RCC 7860 (cell line): ENCODE measurements around the gene RAB8B.

ENCODE experiments used
- DNase-seq: peaks from one replicate; pipeline ENCODE4 v3.0.0-alpha.2; 2015; ENCODE audit warnings: low spot score
- FAIRE-seq: peaks from 2 replicates; lab custom pipeline; 2012; peaks lifted over from hg19 to GRCh38; lab: Jason Lieb, UNC

Gene RAB8B

DNA sequence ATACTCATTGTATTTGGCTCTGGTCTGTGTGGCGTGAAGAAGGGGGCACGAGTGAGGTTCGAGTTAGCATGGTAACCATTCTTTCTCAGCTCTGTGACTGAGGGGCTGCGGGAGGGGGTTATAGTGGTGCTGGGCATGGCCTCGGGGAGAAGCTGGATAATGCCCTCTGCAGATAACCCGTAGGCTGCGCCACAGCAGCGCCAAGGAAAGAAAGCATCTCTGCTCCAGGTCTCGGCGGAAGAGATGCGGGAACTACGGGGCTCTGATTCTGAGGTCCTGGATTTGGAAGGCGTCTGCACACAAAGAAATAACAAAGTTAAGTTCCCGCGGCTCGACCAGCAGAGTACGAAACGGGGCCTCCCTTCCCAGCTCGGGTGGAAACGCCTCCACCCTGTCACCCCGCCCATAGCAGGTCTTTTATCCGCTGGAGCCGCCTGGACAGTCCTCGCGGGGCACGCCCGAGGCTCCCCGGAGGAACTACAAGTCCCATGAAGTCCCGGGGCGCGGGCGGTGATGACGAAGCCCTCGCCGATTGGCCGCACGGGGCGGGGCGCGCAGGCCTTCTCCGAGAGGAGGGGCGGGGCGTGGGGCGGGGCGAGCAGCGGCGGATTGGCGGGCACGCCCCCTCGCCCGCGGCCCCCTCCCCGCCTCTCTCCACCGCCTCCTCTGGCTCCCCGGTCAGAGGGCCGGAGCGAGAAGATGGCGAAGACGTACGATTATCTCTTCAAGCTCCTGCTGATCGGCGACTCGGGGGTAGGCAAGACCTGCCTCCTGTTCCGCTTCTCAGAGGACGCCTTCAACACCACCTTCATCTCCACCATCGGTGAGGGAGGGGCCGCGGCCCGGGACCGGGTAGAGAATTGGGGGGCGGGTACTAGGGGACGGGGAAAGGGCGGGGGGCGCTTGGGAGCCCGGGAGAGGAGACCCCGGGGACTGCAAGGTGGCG lies at the start of gene RAB8B:
TSS of gene RAB8B (plus strand) at position 681 of the 946 bp plus-strand sequence. CDS start at position 700, 19 bp downstream.
- DNase-seq (peak; percentile 87), FAIRE-seq (no peak)

DNA sequence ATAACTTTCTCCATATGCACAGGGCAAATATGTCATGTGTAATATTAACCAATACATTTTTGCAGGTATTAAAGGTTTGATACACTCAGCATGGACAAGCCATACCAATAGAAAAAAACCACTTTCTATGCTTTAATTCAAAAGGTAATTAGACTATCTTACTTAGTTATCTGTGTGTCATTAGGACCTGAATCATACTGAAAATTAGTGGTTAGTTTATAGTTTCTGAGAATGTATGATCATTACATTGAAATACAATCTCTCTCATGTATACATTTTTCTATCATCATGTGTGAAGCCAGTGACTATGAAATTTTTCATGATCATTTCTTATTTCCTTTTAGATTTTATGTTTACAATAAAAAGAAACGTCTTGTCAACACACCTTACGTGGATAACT lies 48.5 kb upstream of the RAB8B start:
- FAIRE-seq (no peak), DNase-seq (no peak)

GRCh38 chr15:63145426-63145825 lies 44.0 kb upstream of the RAB8B start:
- FAIRE-seq (no peak), DNase-seq (no peak)

GRCh38 chr15:63146684-63147083 lies 42.7 kb upstream of the RAB8B start:
- DNase-seq: no peak
- no peak for FAIRE-seq

DNA sequence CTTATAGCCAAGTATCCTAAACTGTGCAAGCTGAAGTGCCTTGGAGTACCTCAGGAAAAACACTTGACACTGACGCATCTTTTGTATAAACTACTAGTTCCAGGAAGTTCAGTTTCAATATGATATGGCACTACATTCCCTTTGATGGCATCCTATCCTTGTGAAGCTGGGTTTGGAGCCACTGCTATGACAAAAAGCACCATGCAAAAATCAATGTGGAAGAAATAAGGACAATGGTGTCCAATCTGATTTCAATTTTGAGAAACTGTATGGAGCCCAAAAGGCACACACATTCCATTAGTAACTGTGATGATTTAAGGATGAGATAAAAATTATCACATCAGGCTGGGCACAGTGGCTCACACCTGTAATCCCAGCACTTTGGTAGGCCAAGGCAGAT lies 37.7 kb upstream of the RAB8B start:
- DNase-seq (no peak), FAIRE-seq (no peak)

GRCh38 chr15:63155486-63155885 lies 33.9 kb upstream of the RAB8B start:
- FAIRE-seq (no peak), DNase-seq (no peak)

DNA sequence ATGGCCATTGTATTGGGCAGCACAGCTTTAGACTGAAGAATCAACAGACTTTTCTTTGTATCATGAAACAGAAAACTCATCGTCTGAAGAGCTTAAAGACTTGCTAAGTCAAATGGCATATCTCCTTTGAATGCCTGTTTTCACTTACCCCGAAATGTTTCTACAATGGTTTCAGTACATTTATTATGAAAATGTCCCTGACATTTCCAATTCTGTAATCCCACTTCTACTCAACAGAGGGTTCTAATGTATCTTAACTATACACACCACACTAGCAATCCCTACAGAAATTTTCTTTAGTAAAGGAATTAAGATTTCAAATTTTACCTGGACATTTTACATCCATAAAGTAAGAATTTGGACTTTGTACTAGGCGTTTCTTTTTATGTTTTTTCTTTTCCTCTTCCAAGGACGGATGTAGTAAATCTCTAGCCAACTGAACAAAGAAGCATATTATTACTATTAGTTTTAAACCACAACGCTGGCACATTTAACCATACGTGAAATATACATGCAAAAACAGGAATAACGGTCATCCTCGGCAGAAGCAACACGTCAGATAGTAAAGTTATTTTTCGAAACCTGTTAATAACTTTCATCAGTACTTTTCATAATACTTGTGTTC lies 33.2 kb upstream of the RAB8B start:
- FAIRE-seq (peak; percentile 65), DNase-seq (no peak)

DNA sequence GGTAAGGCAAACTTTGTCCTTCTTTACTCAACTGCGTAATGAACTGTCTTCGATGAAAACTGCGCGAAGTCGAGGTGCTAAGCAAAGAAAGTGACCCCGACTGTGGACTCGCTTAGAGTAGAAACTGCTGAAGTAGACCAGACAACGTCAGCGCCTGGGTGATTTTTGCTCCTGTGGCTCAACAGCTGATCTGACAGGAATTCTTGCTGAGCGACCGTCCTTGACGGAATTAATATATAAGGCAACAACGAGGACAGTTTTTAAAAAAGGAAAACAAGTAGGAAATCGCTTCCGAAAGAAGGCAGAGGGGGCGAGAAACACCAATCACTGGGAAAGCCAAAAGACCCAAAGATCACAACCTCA lies 32.7 kb upstream of the RAB8B start:
- peak; percentile 63 for DNase-seq
- peak; percentile 62 for FAIRE-seq

GRCh38 chr15:63157118-63157843 lies 32.1 kb upstream of the RAB8B start, which contains the start of gene RPS27L:
TSS of gene RPS27L (minus strand) at chr15:63157477. CDS start at chr15:63157405, 72 bp downstream.
- peak; percentile 40 for FAIRE-seq

DNA sequence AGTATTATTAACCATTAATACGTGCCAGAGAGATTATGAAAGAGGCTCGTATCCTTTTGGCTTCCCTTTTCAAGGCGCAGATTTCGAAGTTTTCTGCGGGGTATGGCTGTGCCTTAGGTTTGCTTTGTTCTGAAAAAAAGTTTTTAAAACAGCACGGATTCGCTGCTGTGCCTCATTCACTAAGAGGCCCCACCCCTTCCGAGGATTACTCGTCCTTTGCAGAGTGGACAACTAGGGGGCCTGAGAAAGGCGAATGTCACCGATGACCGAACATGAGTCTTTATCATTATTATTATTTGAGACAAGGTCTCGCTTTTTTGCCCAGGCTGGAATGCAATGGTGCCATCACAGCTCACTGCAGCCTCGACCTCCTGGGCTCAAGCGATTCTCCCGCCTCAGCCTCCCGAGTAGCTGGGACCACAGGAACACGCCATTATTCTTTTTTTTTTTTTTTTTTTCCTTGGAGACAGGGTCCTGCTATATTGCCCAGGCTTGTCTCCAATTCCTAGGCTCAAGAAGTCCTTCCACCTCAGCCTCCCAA lies 31.4 kb upstream of the RAB8B start:
- DNase-seq (peak; percentile 66), FAIRE-seq (peak; percentile 61)

More at GRCh38 chr15:63157118-63157843, 32.1 kb upstream of the RAB8B start, which contains the start of gene RPS27L:
- peak; percentile 81 for DNase-seq

- FAIRE-seq: no peak
- DNase-seq: no peak
Observed at GRCh38 chr15:63160638-63161037, 28.8 kb upstream of the RAB8B start.

- FAIRE-seq: no peak
- DNase-seq: no peak
Observed at GRCh38 chr15:63163217-63163616, 26.2 kb upstream of the RAB8B start.

DNA sequence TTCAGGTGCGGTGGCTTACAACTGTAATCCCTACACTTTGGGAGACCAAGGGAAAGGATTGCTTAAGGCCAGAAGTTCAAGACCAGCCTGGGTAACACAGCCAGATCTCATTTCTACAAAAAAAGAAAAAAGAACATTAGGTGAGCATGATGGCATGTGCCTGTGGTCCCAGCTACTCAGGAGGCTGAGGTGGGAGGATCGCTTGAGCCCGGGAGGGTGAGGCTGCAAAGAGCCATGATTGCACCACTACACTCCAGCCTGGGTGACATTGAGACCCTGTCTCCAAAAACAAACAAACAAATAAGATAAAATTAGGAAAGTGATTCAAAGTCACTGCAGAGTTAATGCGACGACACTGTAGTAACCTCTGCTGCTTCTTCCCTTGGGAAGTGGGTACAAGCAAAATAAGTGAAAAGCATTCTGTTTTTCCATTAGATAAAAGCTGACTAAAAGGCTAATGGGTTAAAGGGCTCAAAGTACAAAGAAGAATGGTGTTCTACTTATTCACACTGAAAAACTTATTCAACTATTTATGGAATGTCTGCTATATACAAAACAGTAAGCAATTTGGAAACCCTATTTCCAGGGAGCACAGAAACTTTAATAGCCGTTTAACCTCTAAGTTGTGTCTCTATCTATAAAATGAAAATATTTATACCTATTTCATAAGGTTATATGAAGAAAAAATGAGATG lies 24.1 kb upstream of the RAB8B start:
- FAIRE-seq: no peak
- DNase-seq: no peak

GRCh38 chr15:63166219-63166618 lies 23.2 kb upstream of the RAB8B start:
- no peak for FAIRE-seq
- DNase-seq: no peak

DNA sequence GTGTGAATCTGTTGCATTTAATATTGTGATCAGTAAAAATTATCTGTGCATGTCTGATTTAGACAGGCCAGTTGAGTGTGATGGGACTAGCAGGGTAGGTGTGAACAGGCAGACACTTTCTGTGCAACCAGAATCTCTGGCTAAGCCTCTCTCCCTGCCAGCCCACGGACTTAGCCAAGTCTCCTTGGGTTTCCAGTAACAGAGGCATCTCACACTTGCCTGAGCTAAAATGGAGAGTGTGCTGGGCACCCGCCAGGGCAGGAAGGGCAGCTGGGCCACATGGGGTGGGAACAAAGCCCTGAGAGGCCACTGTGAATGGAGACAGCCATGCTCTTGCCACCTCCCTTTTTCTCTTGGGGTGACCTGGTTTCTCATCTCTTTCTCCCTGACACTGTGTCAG lies 19.6 kb upstream of the RAB8B start:
- DNase-seq (no peak), FAIRE-seq (no peak)

GRCh38 chr15:63172376-63172775 lies 17.0 kb upstream of the RAB8B start:
- DNase-seq (no peak), FAIRE-seq (no peak)

GRCh38 chr15:63172851-63173451 lies 16.5 kb upstream of the RAB8B start:
- no peak for FAIRE-seq
- DNase-seq: no peak

DNA sequence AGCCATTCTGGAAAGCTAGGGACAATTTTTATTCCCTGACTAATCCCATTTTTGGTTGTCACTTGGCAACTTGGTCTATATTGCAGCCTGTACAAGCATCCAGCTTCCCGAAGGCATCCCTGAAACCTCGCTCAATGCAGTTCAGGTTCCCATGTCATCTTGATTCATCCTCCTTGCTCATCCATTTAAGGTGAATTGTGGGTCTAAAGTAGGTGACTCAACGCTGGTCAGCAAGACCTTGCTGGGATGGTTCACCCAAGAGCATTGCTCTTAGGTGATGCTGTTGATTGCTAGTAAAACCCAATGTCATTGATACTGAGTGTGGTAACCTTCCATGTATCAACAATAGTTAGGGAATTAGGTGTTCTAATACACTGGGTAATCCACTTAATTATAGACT lies 13.1 kb upstream of the RAB8B start:
- peak; percentile 60 for FAIRE-seq
- peak; percentile 89 for DNase-seq

- no peak for DNase-seq
- no peak for FAIRE-seq
Observed at GRCh38 chr15:63178034-63178433, 11.4 kb upstream of the RAB8B start.

- FAIRE-seq (no peak), DNase-seq (no peak)
Observed at GRCh38 chr15:63180746-63181145, 8.7 kb upstream of the RAB8B start.
